A673 (cell line): ENCODE data around the gene NCCRP1.

Experiments used
- EZH2 ChIP-seq: fragments of 200-600 bp; sonication (generic); IDR thresholded peaks from 2 replicates; pipeline ENCODE4 v1.6.1; 2017; ENCODE audit warnings: borderline replicate concordance, low read depth, mild to moderate bottlenecking, mixed read lengths, antibody characterized with exemption, low read length; ENCODE audit not compliant: poor library complexity, severe bottlenecking
- TF ChIP-seq, protein P1 (sequence below): fragments of 300-800, 200-600 bp; sonication (generic); conservative IDR thresholded peaks from 2 replicates; pipeline ENCODE4 v1.5.1; 2017; ENCODE audit warnings: low read depth, mild to moderate bottlenecking, antibody characterized with exemption, low read length, moderate library complexity, mixed read lengths

- TF ChIP-seq EZH2 = no peak
- TF ChIP-seq, protein P1, sequence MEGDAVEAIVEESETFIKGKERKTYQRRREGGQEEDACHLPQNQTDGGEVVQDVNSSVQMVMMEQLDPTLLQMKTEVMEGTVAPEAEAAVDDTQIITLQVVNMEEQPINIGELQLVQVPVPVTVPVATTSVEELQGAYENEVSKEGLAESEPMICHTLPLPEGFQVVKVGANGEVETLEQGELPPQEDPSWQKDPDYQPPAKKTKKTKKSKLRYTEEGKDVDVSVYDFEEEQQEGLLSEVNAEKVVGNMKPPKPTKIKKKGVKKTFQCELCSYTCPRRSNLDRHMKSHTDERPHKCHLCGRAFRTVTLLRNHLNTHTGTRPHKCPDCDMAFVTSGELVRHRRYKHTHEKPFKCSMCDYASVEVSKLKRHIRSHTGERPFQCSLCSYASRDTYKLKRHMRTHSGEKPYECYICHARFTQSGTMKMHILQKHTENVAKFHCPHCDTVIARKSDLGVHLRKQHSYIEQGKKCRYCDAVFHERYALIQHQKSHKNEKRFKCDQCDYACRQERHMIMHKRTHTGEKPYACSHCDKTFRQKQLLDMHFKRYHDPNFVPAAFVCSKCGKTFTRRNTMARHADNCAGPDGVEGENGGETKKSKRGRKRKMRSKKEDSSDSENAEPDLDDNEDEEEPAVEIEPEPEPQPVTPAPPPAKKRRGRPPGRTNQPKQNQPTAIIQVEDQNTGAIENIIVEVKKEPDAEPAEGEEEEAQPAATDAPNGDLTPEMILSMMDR = no peak
Observed at GRCh38 chr19:39174558-39175544, 21.9 kb upstream of the NCCRP1 start.
